Esophagus mucosa (tissue), 1 donor: ENCODE results near the gene OR4X2. TPM values are rescaled to one million over a fixed set of nuclear protein-coding genes. Genes with fewer than 3 reads are reported as not detected.
"Not testable (repeated sequence)": the region's sequence is repeated elsewhere in the genome, so short reads cannot be mapped to it uniquely, and the experiment has no call there.

Experiments used
- ATAC-seq: fragments of 200-7000 bp; cut with Tn5 transposase; one replicate; pipeline ENCODE4 v1.9.1; 2020
- total RNA-seq: library from RNA; stranded (reverse); gene quantifications from one replicate; pipeline ENCODE4 v1.2.4, GENCODE V29; 2023
- donor health status: DM: yes; HTN: yes; CAD: no.

Gene OR4X2, protein sequence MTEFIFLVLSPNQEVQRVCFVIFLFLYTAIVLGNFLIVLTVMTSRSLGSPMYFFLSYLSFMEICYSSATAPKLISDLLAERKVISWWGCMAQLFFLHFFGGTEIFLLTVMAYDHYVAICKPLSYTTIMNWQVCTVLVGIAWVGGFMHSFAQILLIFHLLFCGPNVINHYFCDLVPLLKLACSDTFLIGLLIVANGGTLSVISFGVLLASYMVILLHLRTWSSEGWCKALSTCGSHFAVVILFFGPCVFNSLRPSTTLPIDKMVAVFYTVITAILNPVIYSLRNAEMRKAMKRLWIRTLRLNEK
- not detected for total RNA-seq

DNA sequence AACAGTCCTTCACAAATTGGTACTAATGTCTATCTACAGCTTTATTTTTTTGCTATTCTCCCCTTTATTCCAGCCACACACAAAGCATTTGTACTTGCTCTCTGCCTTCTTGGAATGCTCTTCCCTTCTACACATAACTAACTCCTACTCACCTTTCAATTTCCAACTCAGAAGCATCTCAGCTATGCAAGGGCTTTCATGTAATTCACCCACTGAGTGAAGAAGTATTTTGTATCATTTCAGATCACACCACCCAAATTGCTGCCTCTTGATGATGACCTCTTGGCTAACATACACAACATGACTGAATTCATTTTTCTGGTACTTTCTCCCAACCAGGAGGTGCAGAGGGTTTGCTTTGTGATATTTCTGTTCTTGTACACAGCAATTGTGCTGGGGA is at the start of gene OR4X2:
OR4X2 (plus strand) TSS at position 301 of the 400 bp plus-strand sequence; CDS start at position 301, 0 bp downstream.
- no peak for ATAC-seq

DNA sequence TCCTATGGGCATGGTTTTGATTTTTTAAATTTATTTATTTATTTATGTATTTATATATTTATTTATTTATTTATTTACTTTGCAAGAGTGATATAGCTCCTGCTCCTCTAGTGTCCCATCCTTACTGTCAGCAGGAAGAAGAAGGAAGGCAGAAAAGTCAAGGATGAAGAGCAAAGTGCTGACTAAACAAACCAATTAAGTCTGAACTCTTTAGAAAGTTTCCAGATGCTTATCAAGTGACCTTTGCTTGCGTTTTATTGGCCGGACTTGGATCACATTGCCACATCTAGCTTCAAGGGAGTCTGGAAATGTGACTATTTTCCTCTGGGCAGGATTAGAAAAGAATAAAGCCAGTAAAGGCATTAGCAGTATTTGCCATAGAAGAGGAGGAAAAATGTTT is 37.0 kb upstream of the OR4X2 start:
- ATAC-seq: no peak

DNA sequence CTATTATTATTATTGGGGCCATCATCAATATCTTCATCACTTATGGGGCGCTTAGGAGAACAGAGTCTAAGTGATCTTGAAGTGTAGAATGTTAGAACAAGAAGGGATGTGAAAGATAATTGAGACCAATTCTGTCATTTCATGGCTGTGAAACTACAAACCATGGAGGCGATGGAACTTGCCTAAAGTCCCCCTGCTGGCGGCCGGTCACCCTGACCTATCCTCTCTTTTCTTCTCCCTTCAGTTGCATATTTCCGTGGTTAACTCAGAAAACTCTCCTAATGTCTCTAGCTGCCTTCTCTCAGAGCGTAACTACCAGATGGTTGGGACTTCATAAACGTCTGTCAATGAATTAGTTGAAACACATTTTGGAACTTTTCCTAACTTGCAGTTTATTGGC is 34.9 kb upstream of the OR4X2 start:
- no peak for ATAC-seq

DNA sequence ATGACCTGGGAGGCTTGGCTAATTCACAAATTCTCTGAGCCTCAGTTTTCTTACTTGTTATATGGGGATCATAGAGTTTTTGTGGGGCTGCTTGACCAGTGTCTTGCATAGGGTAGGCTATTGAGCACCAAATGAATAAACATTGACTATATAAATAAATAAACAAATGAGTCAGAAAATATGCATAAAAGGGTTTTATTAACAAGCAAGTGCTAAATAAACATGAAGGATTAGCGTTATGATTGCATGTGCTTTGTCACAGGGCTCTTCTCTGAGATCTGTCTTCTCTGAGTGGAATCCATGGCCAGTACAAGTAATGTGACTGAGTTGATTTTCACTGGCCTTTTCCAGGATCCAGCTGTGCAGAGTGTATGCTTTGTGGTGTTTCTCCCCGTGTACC is 28.4 kb upstream of the OR4X2 start, which contains the start of gene OR4B1:
OR4B1 (plus strand) TSS at position 301 of the 400 bp plus-strand sequence; CDS start at position 301, 0 bp downstream.
- no peak for ATAC-seq

DNA sequence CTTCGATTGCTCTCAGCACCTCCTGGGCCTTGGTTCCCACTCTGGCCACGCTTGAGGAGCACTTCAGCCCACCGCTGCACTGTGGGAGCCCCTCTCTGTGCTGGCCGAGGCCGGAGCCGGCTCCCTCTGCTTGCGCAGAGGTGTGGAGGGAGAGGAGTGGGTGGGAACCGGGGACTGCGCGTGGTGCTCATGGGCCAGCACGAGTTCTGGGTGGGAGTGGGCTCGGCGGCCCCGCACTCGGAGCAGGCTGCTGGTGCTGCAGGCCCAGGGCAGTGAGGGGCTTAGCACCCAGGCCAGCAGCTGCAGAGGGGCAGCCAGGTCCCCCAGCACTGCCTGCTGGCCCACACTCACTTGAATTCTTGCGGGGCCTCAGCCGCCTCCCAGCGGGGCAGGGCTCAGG is 16.1 kb upstream of the OR4X2 start:
- no peak for ATAC-seq

DNA sequence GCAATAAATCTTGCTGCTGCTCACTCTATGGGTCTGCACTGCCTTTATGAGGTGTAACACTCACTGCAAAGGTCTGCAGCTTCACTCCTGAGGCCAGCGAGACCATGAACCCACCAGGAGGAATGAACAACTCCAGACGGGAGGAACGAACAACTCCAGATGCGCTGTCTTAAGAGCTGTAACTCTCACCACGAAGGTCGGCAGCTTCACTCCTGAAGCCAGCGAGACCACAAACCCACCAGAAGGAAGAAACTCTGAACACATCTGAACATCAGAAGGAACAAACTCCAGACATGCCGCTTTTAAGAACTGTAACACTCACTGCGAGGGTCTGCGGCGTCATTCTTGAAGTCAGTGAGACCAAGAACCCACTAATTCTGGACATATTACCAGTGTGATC is 14.8 kb upstream of the OR4X2 start:
- not testable (repeated sequence) for ATAC-seq

DNA sequence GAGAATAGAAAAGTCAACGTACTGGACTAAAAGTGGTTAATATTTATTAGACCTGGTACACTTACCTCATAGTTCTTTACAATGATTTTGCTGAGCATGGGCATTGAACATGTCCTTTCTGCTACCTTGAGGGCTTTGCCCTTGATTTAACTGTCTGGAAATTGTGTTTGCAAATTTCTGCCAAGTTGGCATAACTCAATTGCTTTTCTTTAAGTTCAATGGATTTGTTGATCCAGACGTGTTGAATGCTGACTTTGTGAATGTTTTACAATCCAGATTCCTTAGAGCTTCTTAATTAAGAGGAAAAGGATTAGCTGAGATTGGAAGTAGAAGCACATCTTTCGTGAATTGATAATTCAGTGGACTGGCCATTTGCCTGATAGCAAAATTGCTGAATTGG is 7.2 kb upstream of the OR4X2 start:
- no peak for ATAC-seq

DNA sequence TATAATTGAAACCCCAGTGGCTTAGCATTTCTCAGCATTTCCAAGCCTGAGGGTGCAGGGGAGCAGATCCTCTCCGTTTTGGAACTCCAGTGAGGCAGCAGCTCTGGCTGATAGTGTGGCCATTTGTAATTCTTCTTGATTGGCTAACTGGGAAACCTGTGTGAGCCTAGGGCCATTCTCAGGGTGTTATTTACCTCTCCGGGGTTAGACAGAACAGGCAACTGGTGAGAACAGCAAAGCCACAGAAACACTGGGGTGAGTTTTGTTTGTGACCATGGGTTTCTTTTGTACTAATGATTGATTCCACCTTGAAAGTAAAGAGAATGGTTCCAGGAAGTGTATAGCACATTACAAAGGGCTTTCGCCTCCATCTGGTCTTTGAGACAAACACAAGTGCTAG is 2.4 kb upstream of the OR4X2 start:
- ATAC-seq: no peak

DNA sequence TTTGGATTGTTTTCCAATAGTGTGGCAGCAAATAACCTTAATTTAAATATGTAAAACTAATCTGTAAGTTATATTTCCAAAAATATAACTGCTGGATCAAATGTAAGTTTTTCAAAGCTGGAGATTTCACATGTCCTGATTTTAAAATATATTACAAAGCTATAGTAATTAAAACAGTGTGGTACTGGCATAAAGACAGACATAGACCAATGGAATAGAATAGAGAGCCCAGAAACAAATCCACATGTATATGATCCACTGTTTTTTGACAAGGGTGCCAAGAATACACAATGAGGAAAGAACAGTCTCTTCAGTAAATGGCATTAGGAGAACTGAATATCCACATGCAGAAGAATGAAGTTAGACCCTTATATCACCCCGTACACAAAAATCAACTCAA is 4.0 kb downstream of the OR4X2 start:
- ATAC-seq: no peak

DNA sequence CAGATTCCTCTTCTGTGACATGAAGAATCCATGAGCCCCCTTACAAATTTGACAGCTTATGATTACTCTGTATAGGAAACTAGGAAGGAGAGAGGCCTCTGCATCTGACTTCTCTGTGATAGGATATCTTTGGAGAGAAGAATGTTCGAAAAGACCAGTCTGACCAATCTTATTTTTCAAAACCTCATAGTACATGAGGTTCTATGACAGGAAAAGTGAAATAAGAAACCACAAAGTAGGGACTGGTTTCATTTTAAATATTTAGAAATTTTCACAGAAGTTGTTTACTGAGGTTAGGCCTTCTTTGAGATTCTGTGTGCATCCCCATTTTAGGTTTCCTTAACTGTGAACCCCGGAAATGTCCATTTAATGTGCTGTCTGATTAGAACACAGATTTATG is 16.7 kb downstream of the OR4X2 start:
- no peak for ATAC-seq

DNA sequence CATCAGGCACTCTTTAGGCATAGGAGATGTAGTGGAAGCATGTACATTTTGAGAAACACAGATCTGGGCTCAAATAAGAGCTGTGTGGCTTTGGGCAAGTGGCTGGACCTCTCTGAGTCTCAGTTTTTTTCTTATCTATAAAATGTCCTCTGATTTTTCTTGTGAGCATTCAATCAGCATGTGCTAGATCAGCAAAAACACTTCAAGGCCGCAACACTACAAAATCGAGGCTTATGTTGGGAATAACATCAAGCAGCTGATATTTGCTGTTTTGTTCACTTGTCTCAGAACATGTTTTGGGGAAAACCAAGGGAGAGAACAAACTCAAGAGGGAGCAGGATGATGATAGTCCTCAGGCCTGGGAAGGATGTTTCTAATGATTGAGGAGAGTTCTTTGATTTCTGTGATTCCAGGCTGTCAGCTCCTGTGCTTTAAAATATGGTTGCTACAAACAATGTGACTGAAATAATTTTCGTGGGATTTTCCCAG is 18.6 kb downstream of the OR4X2 start, which contains the start of gene OR4X1:
OR4X1 (plus strand) TSS at position 439 of the 489 bp plus-strand sequence; CDS start at position 439, 0 bp downstream.
- ATAC-seq: no peak

DNA sequence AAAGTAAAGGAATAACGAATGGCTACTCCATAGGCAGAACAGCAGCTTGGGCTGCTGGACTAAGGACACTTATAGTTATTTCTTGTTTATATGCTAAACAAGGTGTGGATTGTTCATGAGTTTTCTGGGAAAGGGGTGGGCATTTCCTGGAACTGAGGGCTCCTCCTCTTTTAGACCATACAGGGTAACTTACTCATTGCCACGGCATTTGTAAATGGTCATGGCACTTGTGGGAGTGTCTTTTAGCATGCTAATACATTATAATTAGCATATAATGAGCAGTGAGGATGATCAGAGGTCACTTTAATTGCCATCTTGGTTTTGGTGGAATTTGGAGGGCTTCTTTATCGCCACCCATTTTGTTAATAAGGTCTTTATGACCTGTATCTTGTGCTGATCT is 25.7 kb downstream of the OR4X2 start:
- ATAC-seq: no peak

DNA sequence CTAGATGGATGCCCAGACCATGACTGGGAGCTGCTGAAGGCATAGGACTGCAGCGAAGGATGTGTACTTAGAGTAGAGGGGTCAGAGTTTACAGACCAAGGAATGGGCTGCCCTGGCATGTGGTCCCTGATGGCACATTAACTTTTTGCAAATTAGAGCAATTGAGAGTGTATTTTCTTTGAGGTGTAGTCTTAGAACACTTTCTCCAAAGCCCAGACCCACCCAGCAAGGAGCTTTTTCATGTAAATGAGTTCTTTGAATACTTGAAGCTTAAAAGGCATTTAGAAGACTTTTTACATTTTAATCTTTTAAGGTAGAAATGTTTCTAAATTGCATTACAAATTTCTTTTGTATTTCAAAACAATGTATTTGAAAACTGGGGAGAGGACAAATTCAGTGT is 27.7 kb downstream of the OR4X2 start:
- ATAC-seq: no peak

Other genes starting within 250 kb of the OR4X2 start
- not detected for gene OR4B1, start 28.3 kb upstream of the OR4X2 start, total RNA-seq
- gene OR4X1, start 18.8 kb downstream of the OR4X2 start, total RNA-seq: not detected
- gene OR4S1, start 61.1 kb downstream of the OR4X2 start, total RNA-seq: not detected
- not detected for gene OR4C3, start 79.8 kb downstream of the OR4X2 start, total RNA-seq
- not detected for gene OR4C5, start 121.4 kb downstream of the OR4X2 start, total RNA-seq
- gene OR4A47, start 243.7 kb downstream of the OR4X2 start, total RNA-seq: not detected